Ramos (cell line): ENCODE measurements around the gene FAM174B.

Source experiments
- in situ Hi-C: fragments of 300-500 bp; cut with MboI; formaldehyde crosslinking; loops from one replicate; pipeline ENCODE4 v1.14.3; 2022; ENCODE audit warnings: low sequenced_read_pairs; ENCODE audit not compliant: unreplicated experiment

Gene FAM174B

DNA sequence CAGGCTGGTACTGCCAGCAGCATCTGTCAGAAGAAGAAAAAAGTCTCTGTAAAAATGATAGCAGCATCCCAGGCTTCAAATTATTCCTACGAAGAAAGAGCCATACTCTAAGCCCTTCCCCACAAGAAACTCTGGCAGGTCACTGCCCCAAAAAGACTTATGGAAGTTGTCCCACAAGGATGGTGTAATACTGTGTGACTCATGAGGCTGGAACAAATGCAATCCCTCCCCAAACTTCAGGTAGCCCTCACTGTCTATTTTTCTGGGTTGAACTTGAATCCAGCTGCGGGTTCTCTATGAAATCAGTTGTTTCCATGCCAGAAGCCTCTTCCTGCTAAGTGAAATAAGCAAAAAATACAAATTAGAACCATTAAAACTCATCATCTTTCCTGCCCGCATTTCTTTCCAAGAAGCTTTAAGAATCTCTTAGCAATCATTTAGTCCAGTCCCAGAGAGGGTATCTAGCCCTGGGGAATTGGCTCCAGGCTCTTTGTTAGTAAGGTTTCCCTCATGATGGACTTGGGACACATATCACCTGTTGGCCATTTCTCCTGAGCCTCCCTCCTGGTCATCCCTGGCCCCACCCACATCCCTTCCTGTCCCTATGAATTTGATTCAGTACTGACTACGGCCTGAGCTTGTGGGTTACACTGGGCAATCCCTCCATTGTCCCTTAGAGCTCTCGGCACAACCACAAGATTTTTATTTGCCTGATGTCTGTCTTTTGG is 51.7 kb downstream of the FAM174B start:
- in situ Hi-C loops, result no loop called here

- in situ Hi-C loops, result no loop called here
Observed at GRCh38 chr15:92603278-92603677, 52.3 kb downstream of the FAM174B start.

- in situ Hi-C loops, result no loop called here
Observed at GRCh38 chr15:92602267-92602593, 53.3 kb downstream of the FAM174B start.

DNA sequence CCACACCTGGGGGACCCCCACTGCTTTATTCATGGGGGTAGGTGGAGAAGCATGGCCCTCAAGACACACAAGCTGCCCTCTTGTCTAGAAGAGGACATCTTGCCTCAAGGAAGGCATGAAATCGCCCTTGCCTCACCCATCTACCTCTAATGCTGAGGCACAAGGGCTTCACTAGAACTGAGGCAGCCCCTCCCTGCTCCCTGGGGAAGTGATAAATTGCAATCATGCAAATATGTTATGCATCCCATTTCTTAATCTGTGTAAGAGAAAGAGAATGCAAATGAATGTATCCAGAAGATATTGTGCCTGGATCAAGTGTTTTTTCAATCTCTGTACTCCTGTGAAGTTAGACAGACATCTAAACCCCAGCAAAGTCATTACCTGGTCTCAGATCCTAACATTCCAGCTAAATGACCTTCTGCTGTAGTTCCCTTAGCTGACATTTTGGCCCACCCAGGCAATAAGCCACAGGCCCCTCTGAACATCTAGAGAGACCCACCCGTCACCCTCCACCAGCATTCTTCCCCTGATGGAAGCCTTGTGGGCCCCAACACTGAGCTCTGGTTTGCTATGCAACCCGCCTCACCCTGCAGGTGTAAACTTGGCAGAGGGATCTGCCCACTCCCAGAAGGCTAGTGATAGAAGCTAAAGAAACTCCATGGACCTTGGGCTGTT is 53.8 kb downstream of the FAM174B start:
- in situ Hi-C loops, result no loop called here

GRCh38 chr15:92600856-92601255 is 54.7 kb downstream of the FAM174B start:
- in situ Hi-C loops, result no loop called here

DNA sequence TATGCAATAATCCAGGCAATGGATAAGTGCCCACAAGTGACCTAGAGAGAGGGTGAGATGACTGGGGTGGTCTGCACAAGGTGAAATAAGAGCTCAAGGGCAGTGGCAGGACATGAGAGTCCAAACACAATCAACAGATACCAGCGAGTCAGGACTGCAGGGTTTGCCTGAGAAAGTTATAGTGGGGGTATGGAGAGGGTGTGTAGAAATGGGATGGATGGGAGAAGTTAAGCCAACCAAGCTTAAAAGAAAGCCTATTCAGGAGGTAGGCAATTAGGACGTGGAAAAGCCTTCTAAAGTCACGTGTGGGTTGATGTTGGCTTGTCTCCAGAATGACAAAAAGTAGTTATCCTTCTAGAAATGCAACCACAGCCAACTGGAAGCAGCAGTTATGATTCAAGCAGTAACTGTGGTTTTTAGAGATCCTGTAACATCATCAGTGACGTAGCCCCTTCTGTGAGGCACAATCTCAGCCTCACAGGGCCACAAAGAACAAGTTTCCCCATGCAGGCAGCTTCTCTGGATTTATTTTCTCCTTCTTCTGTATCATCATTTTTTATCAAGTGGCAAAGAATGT is 56.1 kb downstream of the FAM174B start:
- in situ Hi-C loops, result no loop called here

DNA sequence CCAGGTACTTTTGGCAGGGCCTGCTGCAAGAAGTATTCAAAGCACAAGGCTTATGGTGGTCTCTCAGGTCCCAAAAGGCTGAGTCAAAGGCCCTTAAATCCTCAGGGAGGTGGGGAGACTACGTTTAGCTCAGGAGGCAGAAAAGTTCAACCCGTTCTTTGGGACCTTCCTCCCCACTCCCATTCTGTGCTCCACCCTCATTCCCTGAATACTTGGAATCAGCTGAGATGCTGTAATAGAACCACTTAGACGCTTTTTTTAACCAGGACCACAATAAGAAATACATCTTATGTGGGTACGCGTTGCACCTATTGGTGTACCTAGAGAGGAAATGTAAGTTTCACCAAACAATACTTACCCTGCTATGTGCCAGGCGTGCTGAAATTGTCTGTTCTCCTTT is 58.0 kb downstream of the FAM174B start:
- in situ Hi-C loops, result no loop called here

GRCh38 chr15:92596623-92597022 is 59.0 kb downstream of the FAM174B start:
- in situ Hi-C loops, result no loop called here

- in situ Hi-C loops, result no loop called here
Observed at GRCh38 chr15:92595506-92596381, 59.8 kb downstream of the FAM174B start.

DNA sequence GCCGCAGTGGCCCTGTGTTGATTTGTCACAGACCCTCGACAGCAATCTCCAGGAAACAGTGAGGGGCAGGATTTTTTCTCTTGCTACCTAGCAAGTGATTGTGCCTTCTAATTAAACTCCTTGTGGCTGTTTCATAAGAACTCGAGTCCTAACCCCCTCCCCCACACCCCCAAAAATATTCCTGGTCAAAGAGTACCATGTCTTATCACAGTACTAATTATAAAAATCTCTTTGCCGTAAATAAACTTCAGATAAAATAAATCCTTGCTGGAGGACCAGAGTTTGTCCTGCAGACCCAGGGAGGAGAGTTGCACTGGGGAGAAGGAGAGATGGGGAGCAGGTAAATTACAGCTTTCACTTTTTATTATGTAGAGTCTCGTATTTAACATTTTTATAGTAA is 64.3 kb downstream of the FAM174B start:
- in situ Hi-C loops, result no loop called here

DNA sequence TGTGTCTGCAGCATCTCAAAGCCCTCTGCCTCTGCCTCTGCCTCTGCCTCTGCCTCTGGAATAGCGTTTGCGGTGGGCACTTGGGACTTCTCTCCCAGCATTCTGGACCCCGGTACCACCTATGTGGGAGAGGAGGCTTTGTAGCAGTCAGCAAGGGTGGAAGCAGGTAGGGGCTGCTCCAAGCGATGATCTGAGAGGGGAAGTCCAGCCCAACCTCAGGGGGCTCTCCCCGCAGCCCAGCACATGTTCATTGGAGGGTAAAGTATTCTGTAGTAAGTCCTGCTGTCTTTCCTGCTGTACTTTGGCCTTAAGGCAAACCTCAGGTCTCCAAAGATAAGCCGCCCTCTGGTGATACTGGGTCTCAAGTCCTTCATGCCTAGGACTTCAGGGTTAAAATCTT is 68.6 kb downstream of the FAM174B start:
- in situ Hi-C loops, result no loop called here

DNA sequence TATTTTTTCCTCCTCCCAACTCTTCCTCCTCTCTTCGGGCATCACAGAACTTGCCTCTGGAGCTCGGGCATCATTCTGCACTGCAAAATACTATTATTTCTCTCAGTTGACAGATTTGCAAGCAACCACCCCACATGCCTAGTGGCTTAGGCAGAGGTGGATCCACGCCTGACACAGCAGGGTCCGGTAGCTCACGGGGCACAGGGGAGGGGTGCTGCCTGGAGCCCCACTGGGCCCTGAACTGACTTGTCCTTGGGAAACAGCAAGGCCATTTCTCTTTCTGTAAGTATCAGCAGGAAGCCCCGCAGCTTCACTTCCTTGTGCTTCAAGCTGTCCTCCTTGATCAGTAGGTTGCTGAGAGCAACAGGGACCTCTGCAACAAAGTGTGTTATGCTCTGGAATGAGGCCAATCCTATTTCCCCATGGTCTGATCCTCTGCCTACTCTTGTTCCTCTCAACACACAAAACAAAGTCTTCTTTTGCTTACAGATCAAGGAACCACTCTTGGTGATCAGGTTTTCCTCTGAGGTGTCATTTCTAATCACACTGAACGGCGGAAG is 69.1 kb downstream of the FAM174B start:
- in situ Hi-C loops, result no loop called here

DNA sequence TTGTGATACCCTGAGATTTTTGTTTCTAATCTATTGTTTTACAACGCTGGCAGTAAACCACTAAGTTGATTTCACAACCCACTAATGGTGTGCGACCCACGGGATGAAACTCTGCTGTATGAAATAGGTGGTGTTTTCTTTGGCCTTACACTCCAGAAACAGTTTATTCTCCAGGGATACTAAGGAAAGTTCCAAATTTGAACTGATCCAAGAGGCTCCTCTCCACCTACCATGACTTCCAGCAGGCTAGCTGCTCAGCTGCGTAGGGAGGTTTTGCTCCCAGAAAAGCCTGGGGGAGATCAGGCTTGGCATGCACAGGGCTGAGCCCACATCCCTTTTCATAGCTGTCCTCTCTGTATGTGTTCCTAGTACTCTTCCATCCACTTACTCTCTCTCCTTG is 71.5 kb downstream of the FAM174B start:
- in situ Hi-C loops, result no loop called here

- in situ Hi-C loops, result no loop called here
Observed at GRCh38 chr15:92583096-92584034, 72.2 kb downstream of the FAM174B start.

DNA sequence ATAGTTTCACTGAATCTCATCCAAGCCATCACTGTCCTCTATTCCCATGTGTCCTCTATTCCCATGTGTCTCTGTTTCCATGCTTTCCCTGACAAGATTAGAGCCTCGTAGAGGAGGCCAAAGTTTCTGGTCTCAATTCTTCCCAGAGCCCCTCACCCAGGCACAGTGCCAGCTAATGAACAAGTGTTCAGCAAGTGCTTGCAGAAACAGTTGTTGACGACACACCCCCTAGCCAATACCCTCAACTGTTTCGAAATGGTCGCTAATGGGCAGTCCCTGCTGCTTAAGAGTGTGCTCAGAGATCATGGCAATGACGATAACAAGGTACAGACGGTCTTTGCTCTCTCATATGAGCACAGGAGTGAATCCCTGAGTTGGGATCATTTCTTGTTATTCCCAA is 73.4 kb downstream of the FAM174B start:
- in situ Hi-C loops, result no loop called here

DNA sequence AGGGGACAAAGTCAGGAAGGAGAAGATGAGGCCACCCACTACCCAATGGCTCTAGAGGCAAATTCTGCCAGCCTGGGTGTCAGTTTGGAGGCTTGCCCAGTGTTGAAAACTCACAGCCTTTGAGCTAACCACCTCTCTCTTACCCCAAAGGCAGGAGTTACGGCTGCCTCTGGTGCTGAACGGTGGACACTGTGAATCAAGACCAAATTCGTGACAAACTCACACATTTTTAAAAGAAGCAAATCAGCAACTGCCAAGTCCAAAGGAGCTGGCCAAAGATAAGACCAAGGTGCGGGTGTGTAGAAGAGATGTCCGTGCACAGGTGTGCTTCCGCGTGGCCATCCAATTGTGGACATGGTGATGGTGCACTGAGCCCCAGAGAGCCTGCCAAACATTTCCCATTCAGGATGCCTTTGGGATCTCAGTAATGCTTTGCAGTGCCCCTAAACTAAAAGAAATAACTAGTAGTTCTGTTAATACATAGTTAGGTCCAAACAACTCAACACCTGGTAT is 74.6 kb downstream of the FAM174B start:
- in situ Hi-C loops, result no loop called here

GRCh38 chr15:92580521-92580920 is 75.1 kb downstream of the FAM174B start:
- in situ Hi-C loops, result no loop called here

DNA sequence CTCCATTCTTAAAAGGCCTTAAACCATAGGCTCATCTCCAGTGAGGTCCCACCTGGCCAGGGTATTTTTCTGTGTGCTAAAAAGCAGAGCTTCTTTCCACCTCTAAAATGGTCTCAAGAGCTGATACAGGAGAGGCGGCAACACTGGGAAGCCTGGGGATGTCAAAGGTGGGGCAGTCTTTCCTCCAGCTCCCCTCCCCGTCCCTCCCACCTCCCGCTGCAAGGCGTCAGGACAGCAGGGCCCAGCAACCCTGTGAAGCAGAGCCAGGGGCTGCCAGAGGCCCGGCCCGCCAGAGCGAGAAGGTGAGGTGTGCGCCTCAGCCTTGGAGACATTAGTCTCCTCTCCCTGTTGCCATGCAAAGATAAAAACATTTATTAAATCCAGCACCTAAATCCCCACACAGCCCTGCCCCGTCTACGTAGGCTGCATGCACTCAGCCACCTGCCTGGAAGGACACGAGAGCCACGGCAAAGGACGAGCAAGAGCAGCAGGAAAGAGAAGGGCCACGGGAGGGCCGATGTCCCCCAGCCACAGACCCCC is 75.6 kb downstream of the FAM174B start:
- in situ Hi-C loops, result no loop called here

DNA sequence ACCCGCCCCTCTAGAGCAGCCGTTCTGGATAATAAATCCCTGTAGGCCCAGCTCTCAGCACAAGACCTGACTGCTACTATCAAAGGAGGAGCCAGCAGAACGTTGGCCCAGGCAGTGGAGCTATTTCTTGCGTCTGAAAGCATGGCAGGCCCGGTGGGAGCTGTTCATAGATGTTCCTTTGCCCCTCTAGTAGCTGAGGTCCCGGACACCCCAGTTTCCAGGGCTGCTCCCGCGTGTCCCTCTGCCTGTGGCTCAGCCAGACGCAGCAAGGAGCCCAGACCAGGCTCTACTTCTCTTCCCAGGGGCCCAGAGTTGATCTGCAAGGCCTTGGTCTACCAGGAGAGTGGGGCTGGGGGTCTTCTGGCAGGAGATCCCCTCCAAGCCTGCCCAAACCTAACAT is 76.1 kb downstream of the FAM174B start:
- in situ Hi-C loops, result no loop called here
